ENCODE results near the gene OR10H1.
"Not testable (repeated sequence)": the region's sequence is repeated elsewhere in the genome, so short reads cannot be mapped to it uniquely, and the experiment has no call there.

Gene OR10H1

GRCh38 chr19:15775249-15775648, 40.2 kb downstream of the OR10H1 start:
- DNase-seq (ENCODE audit: low read depth in 3 of 3, low spot score in 1 of 3) = no peak

DNA sequence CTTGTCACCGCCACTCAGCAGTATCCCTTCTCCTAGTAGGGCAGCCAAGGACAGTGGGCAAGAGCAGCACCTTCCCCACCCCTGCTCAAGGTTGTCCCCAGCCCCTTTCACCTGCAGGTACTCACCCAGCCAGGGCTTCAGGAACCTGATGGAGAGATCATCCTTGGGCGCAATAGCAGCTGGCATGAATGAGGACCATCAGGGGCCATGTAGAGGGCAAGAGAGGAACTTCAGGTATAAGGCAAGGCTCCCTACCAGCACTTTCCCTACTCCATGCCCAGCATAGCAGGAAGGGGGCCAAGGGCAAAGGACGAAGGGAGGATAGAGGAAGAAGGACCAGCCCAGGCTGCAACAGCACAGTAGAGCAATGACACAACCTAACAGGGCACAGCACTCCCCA, 41.3 kb downstream of the OR10H1 start:
- not testable (repeated sequence) for DNase-seq (ENCODE audit: low read depth in 3 of 3, low spot score in 1 of 3)

DNA sequence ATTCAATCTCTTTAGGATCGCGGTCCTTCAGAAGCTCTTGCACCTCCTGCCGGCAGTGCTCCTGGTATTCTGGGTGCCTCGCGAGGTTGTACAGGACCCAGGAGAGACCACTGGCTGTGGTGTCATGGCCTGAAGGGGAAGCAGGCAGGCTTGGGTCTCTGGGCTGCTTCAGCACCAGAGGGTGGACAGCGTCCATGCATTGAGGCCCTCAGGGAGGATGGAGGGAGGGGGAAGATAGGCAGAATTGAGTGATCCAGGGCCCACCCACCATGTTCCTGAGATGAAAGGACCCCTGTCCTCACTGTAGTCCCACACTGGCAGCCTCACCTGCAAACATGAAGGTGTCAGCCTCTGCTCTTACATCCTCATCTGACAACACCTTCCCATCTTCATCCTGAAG, 45.9 kb downstream of the OR10H1 start:
- no peak for DNase-seq (ENCODE audit: low read depth in 3 of 3, low spot score in 1 of 3)

DNA sequence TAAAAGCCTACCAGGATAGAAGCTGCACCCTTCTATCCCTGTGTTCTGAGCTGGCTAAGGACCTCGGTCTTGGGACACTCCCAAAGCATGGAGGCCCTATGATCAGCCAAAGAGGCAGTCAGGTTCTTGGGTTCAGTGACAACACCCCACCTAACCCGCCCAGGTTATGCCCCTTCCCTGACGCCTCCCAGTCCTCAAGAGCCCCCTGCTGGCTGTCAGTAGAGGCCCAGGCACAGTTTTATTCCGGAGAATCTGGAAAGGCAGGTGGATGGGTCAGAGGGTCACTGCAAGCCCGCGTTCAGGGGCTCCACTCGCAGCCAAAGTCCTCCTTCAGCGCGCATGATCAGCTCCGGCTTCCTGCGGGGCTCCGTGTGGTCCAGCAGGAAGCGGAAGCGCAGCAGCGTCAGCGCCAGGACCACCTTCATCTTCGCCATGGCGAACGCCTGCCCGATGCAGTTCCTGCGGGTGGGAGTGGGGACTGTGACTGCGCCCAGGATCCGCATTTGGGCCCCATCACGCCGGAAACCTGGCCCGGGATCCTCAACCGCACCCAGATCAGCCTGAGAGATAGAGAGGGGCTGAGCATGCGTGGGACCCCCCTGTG, 55.4 kb downstream of the OR10H1 start:
- no peak for DNase-seq (ENCODE audit: low read depth in 3 of 3, low spot score in 1 of 3)

- no peak for DNase-seq (ENCODE audit: low read depth in 3 of 3, low spot score in 1 of 3)
Observed at GRCh38 chr19:15758379-15758778, 57.1 kb downstream of the OR10H1 start.
